Right atrium auricular region (tissue), 2 donors: ENCODE results near the gene ACTR5. TPM values are rescaled to one million over a fixed set of nuclear protein-coding genes. Genes with fewer than 3 reads are reported as not detected.
"Not testable (repeated sequence)": the region's sequence is repeated elsewhere in the genome, so short reads cannot be mapped to it uniquely, and the experiment has no call there.

Source experiments
- DNase-seq: peaks from one replicate; pipeline ENCODE4 v3.0.0-alpha.2; 2019; ENCODE audit warnings: low spot score
- H3K27ac ChIP-seq, 2 donors: fragments of 200-600 bp; sonication (generic); 1 replicate in 1 of 2; 2 replicates in 1 of 2; pipeline ENCODE4 v1.5.1; 2016 to 2019
- H3K27me3 ChIP-seq, 2 donors: fragments of 200-600 bp; sonication (generic); one replicate each; pipeline versions ENCODE4 v1.5.1 to v1.6.0; 2017 to 2019
- H3K36me3 ChIP-seq: fragments of 200-600 bp; sonication (generic); one replicate; pipeline ENCODE4 v1.5.1; 2016
- H3K4me1 ChIP-seq, 2 donors: fragments of 200-600 bp; sonication (generic); one replicate each; pipeline versions ENCODE4 v1.5.1 to v1.6.0; 2017 to 2019
- H3K4me3 ChIP-seq, 2 donors: fragments of 200-600 bp; sonication (generic); 1 replicate in 1 of 2; 2 replicates in 1 of 2; pipeline ENCODE4 v1.5.1; 2017 to 2019; ENCODE audit warnings: mild to moderate bottlenecking in 1 of 2, moderate library complexity in 1 of 2
- H3K9me3 ChIP-seq, 2 donors: fragments of 200-600 bp; sonication (generic); one replicate each; pipeline ENCODE4 v1.5.1; 2019
- CTCF ChIP-seq, 2 donors: fragments of 200-600 bp; sonication (generic); IDR thresholded peaks; one replicate each; pipeline ENCODE4 v1.5.1; 2019; ENCODE audit warnings: antibody characterized with exemption in 2 of 2
- total RNA-seq, 2 donors: library from RNA; depleted of rRNA; stranded (reverse); fragments of >200 nt; gene quantifications; one replicate each; pipeline ENCODE4 v1.1.0, GENCODE V29; 2016

The ACTR5 gene
- total RNA-seq, 2 donors from 2014 or later, result 2.8 to 5.6 TPM

- Histone ChIP-seq H3K27ac (no peak overlapping the region), H3K4me3 (no peak overlapping the region), H3K4me1 (peaks cover 0 to 16% of the 10 kb centered on the region in 2 donors), H3K36me3 (no peaks in the 10 kb centered on the region), H3K27me3 (peaks cover 5 to 6% of the 10 kb centered on the region in 2 donors), H3K9me3 (no peaks in the 10 kb centered on the region)
- DNase-seq, result no peak
- no peak for TF ChIP-seq CTCF (IDR thresholded peaks at IDR 0.05)
These were observed 62.8 kb downstream of the ACTR5 start for GRCh38 chr20:38810926-38811630.

- no peak for TF ChIP-seq CTCF (IDR thresholded peaks at IDR 0.05)
These were observed 63.5 kb downstream of the ACTR5 start for GRCh38 chr20:38811769-38812168.

GRCh38 chr20:38812182-38812581, 63.9 kb downstream of the ACTR5 start:
- no peaks in the 10 kb centered on the region for H3K36me3 ChIP-seq
- no peaks in the 10 kb centered on the region for H3K9me3 ChIP-seq
- H3K27me3 ChIP-seq, result no peaks in the 10 kb centered on the region
- no peak for TF ChIP-seq CTCF (IDR thresholded peaks at IDR 0.05)
- no peak for DNase-seq
- no peak overlapping the region for H3K4me3 ChIP-seq
- peak overlapping the region in 1 of 2 donors; percentile 29 for H3K27ac ChIP-seq
- peaks cover 0 to 6% of the 10 kb centered on the region in 2 donors for H3K4me1 ChIP-seq

More at GRCh38 chr20:38811769-38812168, 63.5 kb downstream of the ACTR5 start:
- Histone ChIP-seq H3K4me3 (no peak overlapping the region), H3K36me3 (no peaks in the 10 kb centered on the region), H3K27me3 (peaks cover 0 to 2% of the 10 kb centered on the region in 2 donors), H3K9me3 (no peaks in the 10 kb centered on the region), H3K4me1 (peaks cover 0 to 9% of the 10 kb centered on the region in 2 donors), H3K27ac (peak overlapping the region in 1 of 2 donors; percentile 29)
- no peak for DNase-seq

GRCh38 chr20:38812709-38813573, 64.7 kb downstream of the ACTR5 start:
- TF ChIP-seq CTCF (IDR thresholded peaks at IDR 0.05), result no peak
- no peak overlapping the region for H3K4me3 ChIP-seq
- H3K9me3 ChIP-seq, result no peaks in the 10 kb centered on the region
- no peaks in the 10 kb centered on the region for H3K36me3 ChIP-seq
- peaks cover 0 to 6% of the 10 kb centered on the region in 2 donors for H3K4me1 ChIP-seq
- no peak for DNase-seq
- no peaks in the 10 kb centered on the region for H3K27me3 ChIP-seq
- no peak overlapping the region for H3K27ac ChIP-seq

GRCh38 chr20:38813574-38813962, 65.3 kb downstream of the ACTR5 start:
- not testable (repeated sequence) for H3K4me1 ChIP-seq, H3K27me3 ChIP-seq, H3K4me3 ChIP-seq, DNase-seq, H3K36me3 ChIP-seq, H3K27ac ChIP-seq, H3K9me3 ChIP-seq

GRCh38 chr20:38815446-38815845, 67.2 kb downstream of the ACTR5 start:
- H3K4me3 ChIP-seq, result no peak overlapping the region
- H3K27ac ChIP-seq, result no peak overlapping the region
- H3K4me1 ChIP-seq, result no peaks in the 10 kb centered on the region
- no peaks in the 10 kb centered on the region for H3K27me3 ChIP-seq
- H3K36me3 ChIP-seq, result no peaks in the 10 kb centered on the region
- no peaks in the 10 kb centered on the region for H3K9me3 ChIP-seq
- DNase-seq, result no peak
- TF ChIP-seq CTCF (IDR thresholded peaks at IDR 0.05), result no peak
